Stimulated activated CD8-positive, alpha-beta memory T cell treated with anti-CD3 and anti-CD28 coated beads, Interleukin-7, amount 100 ng/mL, for 1 hour (primary cell): Measurements from ENCODE around the gene GABBR2.
"Not testable (repeated sequence)": the region's sequence is repeated elsewhere in the genome, so short reads cannot be mapped to it uniquely, and the experiment has no call there.

Experiments used
- DNase-seq, 2 donors: peaks; one replicate each; pipeline ENCODE4 v3.0.0-alpha.2; 2020; ENCODE audit warnings: low read depth in 2 of 2

Gene GABBR2

DNA sequence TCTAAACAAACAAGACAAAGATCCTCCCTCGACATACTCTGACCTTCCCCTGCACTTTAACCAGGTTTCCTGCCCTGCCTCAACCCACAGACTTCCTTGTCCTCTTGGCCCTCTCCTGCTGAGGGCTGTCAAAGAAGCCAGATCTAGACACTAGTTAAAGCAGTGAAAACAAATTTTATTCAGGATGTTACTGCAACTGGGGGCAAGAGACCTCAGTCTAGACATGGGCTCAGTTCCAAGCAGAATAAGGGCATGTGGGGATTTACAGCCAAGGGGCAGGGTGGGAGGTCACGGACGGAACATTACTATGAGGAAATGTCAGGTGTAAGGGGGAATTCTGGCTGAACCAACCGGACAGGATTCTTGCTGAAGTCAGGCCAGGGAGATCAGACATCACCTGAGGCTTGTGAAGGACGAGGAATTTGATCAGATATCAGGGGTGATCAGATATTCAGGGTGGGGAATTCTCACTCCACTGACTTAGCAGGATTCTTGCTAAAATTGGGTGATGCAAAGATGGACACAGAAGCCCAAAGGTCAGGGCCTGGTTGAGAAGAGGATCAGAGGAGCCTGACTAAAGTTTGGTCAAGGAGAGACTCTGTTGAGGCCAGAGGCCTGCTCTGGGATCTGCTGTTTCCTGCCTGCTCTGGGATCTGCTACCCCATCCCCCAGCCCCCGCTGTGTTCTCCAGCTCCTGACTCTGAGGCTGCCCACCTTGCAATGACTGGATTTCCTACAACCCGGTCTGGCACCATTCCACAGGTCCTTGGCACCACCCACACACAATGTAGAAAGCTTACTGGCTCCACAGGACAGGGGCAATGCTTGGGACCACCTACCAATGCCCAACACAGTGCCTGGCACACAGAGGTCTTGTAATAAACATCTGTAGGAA lies 21.5 kb downstream of the GABBR2 start:
- no peak for DNase-seq

DNA sequence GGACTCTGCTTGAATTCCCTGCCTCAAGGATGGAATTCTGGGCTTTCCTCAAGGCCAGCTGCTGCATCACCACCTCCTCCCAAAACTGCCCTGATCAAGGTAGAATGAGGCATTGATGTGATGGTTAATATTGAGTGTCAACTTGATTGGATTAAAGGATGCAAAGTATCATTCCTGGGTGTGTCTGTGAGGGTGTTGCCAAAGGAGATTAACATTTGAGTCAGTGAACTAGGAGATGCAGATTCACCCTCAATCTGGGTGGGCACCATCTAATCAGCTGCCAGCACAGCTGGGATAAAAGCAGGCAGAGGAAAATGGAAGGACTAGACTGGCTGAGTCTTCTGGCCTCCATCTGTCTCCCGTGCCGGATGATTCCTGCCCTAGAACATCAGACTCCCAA lies 23.9 kb downstream of the GABBR2 start:
- DNase-seq, result not testable (repeated sequence)

DNA sequence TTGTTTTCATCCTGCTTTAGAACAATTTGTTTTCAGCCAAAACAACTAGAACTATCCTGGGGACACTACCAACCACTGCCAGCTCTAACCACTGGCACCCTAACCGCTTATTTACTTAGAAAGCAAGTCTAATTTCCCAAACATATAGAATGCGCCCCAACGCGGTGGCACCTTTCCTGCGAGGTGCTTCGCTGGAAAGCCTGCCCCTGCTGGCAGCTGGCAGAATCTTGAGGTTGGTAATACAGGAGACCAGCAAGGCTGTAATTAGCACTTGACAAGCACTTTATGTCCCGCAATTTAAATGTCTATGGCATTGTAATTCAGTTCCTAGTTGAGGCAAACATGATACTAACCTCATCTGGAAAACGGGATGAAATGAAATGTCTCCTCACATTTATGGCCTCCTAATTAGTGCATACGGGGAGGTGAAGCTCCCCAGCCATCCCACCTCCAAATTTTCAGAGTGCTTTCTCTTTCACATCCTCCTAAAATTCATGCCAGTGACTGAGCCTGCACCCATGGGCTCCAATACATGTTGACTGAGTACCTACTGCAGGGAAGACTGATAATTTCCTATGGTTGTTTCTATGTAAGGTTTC lies 30.4 kb downstream of the GABBR2 start:
- DNase-seq, result no peak

DNA sequence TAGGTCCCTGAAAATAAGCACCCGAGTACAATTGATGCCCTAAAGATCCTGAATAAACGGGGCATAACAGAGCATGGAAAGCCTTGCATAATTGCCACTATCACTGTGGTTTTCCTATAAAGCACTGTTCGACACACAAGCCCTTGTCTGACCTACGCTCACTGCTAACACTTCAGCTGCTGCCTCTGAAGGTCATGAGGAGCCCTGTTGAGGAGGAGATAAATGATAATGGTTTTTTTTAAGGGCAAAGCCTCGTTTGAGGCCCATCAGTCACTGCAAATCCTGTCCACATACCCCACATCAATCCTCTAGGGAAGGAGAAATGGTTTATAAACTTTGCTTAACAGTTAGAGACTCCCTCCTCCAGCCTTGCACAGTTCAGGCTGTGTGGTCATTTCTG lies 35.1 kb downstream of the GABBR2 start:
- no peak for DNase-seq

DNA sequence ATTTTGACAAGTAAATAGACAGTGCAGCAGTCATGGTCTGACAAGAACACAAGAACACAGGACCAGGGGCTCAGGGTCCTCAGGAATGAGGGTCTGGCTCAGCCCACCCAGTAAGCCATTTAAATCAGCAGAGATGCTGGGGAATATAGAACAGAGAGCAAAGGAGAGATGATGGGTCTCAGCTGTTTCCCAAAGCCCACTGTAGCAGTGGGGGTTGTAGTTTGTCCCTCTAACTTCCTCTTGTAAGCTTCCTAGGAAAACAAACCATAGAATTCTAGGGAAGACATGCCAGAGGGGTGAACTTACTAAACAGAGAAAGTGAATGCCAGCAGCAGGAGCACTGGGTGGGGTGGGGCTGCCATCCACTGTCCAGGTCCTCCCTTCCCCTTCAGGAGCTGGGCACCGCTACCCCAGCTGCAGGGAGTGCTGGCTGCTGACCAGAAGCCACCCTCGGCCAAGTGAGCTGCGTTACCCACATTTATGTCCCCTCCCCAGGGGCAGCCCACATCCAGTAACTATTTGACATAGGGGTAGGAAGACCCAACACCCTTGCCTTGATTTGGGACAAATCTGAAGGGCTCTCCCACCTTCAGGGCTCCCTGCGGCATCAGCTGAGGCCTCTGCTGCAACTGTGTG lies 41.6 kb downstream of the GABBR2 start:
- DNase-seq, result no peak

DNA sequence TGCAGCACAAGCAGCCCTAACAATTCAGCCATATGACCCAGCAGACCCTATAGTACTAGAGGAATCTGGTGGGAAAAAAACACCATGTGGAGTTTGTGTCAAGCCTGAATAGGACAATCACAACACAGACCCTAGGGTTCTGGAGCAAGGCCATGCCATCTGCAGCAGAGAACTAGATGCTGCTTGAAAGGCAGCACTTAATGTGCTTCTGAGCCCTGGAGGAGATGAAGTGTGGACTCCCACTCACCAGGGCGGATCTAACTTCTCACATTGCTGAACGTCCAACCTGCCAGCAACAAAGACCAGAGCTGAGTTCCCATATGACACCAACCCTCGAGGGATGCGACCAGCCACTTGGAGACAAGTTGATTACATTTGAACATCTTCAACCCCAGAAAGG lies 43.2 kb downstream of the GABBR2 start:
- DNase-seq, result no peak

DNA sequence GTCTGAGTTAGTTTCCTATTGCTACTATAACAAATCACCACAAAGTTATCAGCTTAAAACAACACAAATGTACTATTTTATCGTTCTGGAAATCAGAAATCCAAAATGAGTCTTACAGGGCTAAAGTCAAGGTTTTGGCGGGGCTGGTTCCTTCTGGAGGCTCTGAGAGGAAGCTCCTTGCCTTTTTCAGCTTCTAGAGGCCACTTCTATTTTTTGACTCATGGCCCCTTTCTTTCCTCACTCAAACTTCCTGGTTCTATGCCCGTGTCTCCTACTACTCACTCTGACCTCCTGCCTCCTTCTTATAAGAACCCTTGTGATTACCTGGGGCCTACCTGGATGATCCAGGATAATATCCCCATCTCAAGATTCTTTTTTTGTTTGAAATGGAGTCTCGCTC lies 48.2 kb downstream of the GABBR2 start:
- no peak for DNase-seq

DNA sequence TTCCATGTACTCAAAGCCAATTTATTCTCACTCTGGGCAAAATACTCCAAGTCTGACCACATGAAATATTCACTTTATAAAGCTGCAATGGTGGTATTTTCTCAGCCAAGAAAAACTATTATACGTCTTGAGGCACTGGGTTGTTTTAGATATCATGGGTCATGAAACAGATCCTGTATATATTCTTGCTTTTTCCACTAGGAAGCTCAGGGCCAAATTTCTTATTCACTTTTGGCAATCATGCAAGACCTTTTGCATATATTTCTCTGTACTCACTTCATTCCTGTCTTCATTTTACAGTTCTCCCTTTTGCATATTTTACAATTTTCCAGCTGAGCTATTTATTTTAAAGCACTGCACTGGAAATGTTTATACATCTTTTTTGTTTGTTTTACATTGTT lies 49.8 kb downstream of the GABBR2 start:
- no peak for DNase-seq

DNA sequence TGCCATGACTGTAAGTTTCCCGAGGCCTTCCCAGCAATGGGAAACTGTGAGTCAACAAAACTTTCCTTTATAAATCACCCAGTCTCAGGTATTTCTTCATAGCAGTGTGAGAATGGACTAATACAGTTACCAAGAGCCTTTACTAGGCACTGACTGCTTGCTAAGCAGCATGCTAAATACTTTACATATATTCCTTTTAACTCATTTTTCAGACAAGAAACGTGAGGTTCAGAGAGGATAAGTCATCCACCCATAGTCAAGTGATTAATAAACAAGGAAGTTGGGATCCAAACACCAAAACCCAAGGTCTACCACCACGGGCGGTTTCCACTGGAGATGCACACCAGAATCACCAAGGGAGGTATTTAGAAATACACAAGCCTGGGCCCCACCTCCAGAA lies 50.8 kb downstream of the GABBR2 start:
- DNase-seq, result no peak

DNA sequence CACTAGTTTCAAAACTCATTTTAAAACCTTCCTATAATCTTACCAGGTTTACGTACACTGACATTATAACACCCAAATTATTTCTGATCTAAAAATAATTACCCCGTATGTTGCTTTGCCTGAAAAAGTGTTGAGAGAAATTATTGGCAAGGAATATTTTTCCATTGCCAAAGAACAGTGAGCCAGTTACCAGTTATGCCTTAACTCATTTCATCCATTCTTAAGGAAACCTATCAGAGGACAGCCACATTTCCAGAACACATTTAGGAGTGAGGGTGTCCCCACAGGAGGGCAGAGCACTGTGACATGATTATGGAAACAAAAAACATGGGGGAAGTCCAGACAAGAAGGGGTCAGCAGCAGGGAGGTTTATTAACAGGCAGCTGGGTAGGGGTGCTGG lies 52.2 kb downstream of the GABBR2 start:
- DNase-seq, result no peak

DNA sequence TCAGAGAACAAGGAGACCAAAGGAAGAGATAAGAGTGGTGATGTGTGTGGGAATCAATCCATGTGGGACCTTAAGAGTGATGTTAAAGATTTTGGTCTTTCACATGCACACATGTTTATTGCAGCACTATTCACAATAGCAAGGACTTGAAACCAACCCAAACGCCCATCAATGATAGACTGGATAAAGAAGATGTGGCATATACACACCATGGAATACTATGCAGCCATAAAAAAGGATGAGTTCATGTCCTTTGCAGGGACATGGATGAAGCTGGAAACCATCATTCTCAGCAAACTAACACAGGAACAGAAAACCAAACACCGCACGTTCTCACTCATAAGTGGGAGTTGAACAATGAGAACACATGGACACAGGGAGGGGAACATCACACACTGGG lies 53.3 kb downstream of the GABBR2 start:
- DNase-seq, result not testable (repeated sequence)

GRCh38 chr9:98654247-98654646 lies 54.5 kb downstream of the GABBR2 start:
- no peak for DNase-seq

- DNase-seq, result no peak
Measured at GRCh38 chr9:98652741-98653140, 56.0 kb downstream of the GABBR2 start.

GRCh38 chr9:98652302-98652701 lies 56.4 kb downstream of the GABBR2 start:
- no peak for DNase-seq

- no peak for DNase-seq
Measured at GRCh38 chr9:98647236-98647635, 61.5 kb downstream of the GABBR2 start.

GRCh38 chr9:98644011-98644410 lies 64.7 kb downstream of the GABBR2 start:
- DNase-seq, result no peak

GRCh38 chr9:98642661-98643312 lies 65.9 kb downstream of the GABBR2 start:
- DNase-seq, result no peak

GRCh38 chr9:98641695-98642094 lies 67.0 kb downstream of the GABBR2 start:
- no peak for DNase-seq

DNA sequence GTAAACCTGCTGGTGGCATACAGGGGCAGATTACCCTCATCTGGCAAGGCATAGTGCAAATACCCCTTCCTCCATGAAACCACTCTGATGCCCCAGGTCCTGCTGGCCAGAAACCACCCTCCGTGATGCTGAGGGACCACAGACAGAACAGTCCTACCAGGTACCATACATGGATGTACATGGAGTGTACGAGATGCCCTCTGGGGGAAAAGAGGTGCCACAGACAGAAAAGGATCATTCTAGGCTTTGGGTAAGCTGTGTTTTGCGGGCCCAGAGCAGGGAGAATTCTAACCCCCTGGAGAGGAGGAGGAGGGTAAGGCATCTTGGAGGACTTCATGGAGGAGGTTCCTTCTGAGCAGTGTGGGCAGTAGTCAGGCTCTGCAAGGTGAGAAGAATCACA lies 68.3 kb downstream of the GABBR2 start:
- DNase-seq, result no peak

- DNase-seq, result no peak
Measured at GRCh38 chr9:98639133-98639532, 69.6 kb downstream of the GABBR2 start.

- no peak for DNase-seq
Measured at GRCh38 chr9:98637381-98637780, 71.4 kb downstream of the GABBR2 start.

GRCh38 chr9:98635374-98635773 lies 73.4 kb downstream of the GABBR2 start:
- DNase-seq, result no peak
